K562 (cell line): ENCODE results near the gene HBB. TPM values are rescaled to one million over a fixed set of nuclear protein-coding genes. Genes with fewer than 3 reads are reported as not detected.

Experiments
- CC2D1A ChIP-seq: fragments of 450-650 bp; IDR thresholded peaks from 2 replicates; pipeline ENCODE4 v1.6.1; 2017; ENCODE audit warnings: mild to moderate bottlenecking
- KLF6 ChIP-seq: fragments of 250-450 bp; sonication (Bioruptor Pico); IDR thresholded peaks from 2 replicates; pipeline ENCODE4 v1.4.0; 2020; ENCODE audit warnings: mild to moderate bottlenecking, moderate library complexity, borderline replicate concordance
- LCOR ChIP-seq: sonication (generic); formaldehyde crosslinking; IDR thresholded peaks from 2 replicates; pipeline ENCODE4 v1.8.0; 2022; ENCODE audit warnings: mild to moderate bottlenecking, missing genetic modification reagents
- MECOM ChIP-seq: fragments of 250-450 bp; sonication (Bioruptor Pico); IDR thresholded peaks from 2 replicates; pipeline ENCODE4 v1.8.0; 2022; ENCODE audit warnings: inconsistent platforms
- NCOA1 ChIP-seq: fragments of 450-650 bp; IDR thresholded peaks from 2 replicates; pipeline ENCODE4 v1.6.1; 2016; ENCODE audit warnings: low read depth
- RBBP5 ChIP-seq: fragments of 200-600 bp; sonication (generic); IDR thresholded peaks from 2 replicates; pipeline ENCODE4 v1.6.1; 2012; ENCODE audit warnings: borderline replicate concordance, mild to moderate bottlenecking, low read length, control low read depth, inconsistent platforms; ENCODE audit not compliant: insufficient read depth, poor library complexity, severe bottlenecking
- SMAD3 ChIP-seq: fragments of 450-650 bp; formaldehyde crosslinking; conservative IDR thresholded peaks from 2 replicates; pipeline ENCODE4 v1.4.0; 2020; ENCODE audit warnings: mild to moderate bottlenecking
- SMARCB1 ChIP-seq: IDR thresholded peaks from 2 replicates; pipeline ENCODE4 v1.6.1; 2011; ENCODE audit warnings: improper control_type of control experiment, low read depth; ENCODE audit not compliant: insufficient read length
- SRSF9 ChIP-seq: fragments of 200-400 bp; formaldehyde crosslinking; IDR thresholded peaks from 2 replicates; pipeline ENCODE4 v1.6.1; 2017; ENCODE audit warnings: low read depth, low read length, borderline replicate concordance
- TEAD1 ChIP-seq, 2 experiments: fragments of 450-650 bp in 1 of 2; sonication (generic) in 1 of 2; formaldehyde crosslinking; IDR thresholded peaks; 2 replicates each; pipeline versions ENCODE4 v1.4.0 to v1.8.0; 2020 to 2022; ENCODE audit warnings: mild to moderate bottlenecking in 2 of 2, missing genetic modification reagents in 1 of 2
- ZNF551 ChIP-seq: fragments of 250-450 bp; sonication (Bioruptor Pico); IDR thresholded peaks from 2 replicates; pipeline ENCODE4 v1.5.0; 2021; ENCODE audit warnings: mild to moderate bottlenecking, moderate library complexity
- ZNF778 ChIP-seq: fragments of 450-650 bp; formaldehyde crosslinking; IDR thresholded peaks from 2 replicates; pipeline ENCODE4 v1.4.0; 2020; ENCODE audit warnings: mild to moderate bottlenecking, moderate library complexity
- polyA plus RNA-seq, 8 experiments: library from polyadenylated mRNA; depleted of rRNA in 4 of 8; stranded (reverse) in 5 of 8; unstranded in 3 of 8; fragments of >200 nt; fragmentation: Nextera tagmentation in 2 of 8; fragmentation: Illumina TruSeq in 1 of 8; extraction: Ambion mirVana in 2 of 8; extraction: Trizol in 1 of 8; gene quantifications; 2 replicates each; pipeline versions ENCODE4 v1.2.1 to v1.2.3, GENCODE V29; 2011 to 2014; ENCODE audit warnings: inconsistent platforms in 1 of 8, missing spikeins in 1 of 8
- total RNA-seq, 7 experiments: library from RNA; depleted of rRNA in 6 of 7; stranded (reverse); fragments of >200 nt in 6 of 7; fragmentation: Illumina TruSeq in 2 of 7; extraction: Trizol in 2 of 7; gene quantifications; 2 replicates each; pipeline versions ENCODE4 v1.2.1 to v1.2.3, GENCODE V29; 2011 to 2021; ENCODE audit warnings: low replicate concordance in 1 of 7
- TF ChIP-seq, protein P1 (sequence below), 3 experiments: fragments of 200-800 bp in 1 of 3; sonication (Bioruptor generic) in 1 of 3; sonication (generic) in 1 of 3; formaldehyde crosslinking in 1 of 3; IDR thresholded peaks; 2 replicates each; pipeline versions ENCODE4 v1.6.1 to v1.8.0; 2016 to 2022; ENCODE audit warnings: mild to moderate bottlenecking in 2 of 3, missing compliant biosample characterization in 2 of 3, missing genetic modification characterization in 2 of 3, missing genetic modification reagents in 1 of 3
- TF ChIP-seq, protein P2 (sequence below): fragments of 250-450 bp; sonication (Bioruptor Pico); IDR thresholded peaks from 2 replicates; pipeline ENCODE4 v1.4.0; 2020; ENCODE audit warnings: mild to moderate bottlenecking
- TF ChIP-seq, protein P3 (sequence below): fragments of 450-650 bp; IDR thresholded peaks from 2 replicates; pipeline ENCODE4 v1.6.1; 2016; ENCODE audit warnings: low read depth

HBB gene
- total and polyA plus RNA-seq, 9 of the 15 experiments (the other 6 are each of a cell fraction or from before 2014, with no cell fraction given): 0.33 to 3.4 (median 1.2) TPM; not detected in 2

DNA sequence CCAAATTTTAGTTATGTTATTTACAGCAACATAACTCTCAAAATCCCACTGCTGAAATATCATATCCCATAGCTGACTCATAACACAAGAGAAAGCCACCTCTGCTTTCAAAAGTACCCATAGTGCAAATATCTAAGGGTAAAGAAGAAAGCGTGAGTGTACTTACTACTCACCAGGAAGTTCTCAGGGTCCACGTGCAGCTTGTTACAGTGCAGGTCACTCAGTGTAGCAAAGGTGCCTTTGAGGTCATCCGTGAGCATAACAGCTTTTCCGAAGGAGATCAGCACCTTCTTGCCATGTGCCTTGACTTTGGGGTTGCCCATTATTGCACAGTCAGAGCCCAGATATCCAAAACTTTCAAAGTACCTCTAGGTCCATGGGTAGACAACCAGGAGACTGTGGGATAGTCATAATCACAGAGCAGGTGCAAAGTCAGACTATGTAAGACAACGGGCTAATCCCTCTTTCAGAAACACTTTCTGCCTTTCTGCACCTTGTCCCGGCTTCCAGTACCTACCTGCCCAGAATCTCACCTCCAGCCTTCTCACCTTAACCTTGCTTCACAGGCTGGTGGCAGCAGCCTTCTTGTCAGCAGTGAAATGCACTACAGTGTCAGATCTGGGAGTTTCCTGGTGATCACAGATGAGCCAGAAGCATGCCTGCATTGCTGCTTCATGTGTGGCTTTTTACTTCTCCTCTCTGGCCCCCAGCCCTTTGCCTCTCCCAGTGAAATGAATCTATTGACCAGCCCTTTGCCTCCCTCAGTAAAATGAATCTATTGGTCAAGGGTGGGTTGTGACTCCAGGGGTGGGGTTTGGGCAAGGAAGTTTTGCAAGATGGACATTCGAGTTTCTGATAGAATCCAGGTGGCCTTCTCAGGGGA lies 16.3 kb upstream of the HBB start (continued):
- TF ChIP-seq, protein P1, sequence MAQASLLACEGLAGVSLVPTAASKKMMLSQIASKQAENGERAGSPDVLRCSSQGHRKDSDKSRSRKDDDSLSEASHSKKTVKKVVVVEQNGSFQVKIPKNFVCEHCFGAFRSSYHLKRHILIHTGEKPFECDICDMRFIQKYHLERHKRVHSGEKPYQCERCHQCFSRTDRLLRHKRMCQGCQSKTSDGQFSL (CRISPR knock-in tag; IDR thresholded peaks at IDR 0.05): no peak
- TF ChIP-seq, protein P1 (tag; IDR thresholded peaks at IDR 0.05): no peak
- TF ChIP-seq, protein P2, sequence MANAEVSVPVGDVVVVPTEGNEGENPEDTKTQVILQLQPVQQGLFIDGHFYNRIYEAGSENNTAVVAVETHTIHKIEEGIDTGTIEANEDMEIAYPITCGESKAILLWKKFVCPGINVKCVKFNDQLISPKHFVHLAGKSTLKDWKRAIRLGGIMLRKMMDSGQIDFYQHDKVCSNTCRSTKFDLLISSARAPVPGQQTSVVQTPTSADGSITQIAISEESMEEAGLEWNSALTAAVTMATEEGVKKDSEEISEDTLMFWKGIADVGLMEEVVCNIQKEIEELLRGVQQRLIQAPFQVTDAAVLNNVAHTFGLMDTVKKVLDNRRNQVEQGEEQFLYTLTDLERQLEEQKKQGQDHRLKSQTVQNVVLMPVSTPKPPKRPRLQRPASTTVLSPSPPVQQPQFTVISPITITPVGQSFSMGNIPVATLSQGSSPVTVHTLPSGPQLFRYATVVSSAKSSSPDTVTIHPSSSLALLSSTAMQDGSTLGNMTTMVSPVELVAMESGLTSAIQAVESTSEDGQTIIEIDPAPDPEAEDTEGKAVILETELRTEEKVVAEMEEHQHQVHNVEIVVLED (CRISPR knock-in tag): no peak
- TF ChIP-seq SMAD3 (no peak), TEAD1 (CRISPR knock-in tag; IDR thresholded peaks at IDR 0.05) (peak in 1 of 2 experiments; percentile 42; a peak in 1 of 4 replicates), LCOR (CRISPR knock-in tag) (0 out of 2 replicates have a peak, but pooled peaks have one; percentile 29), MECOM (CRISPR knock-in tag) (0 out of 2 replicates have a peak, but pooled peaks have one; percentile 31), SRSF9 (no peak), ZNF551 (CRISPR knock-in tag) (no peak), KLF6 (CRISPR knock-in tag) (no peak), CC2D1A (no peak), SMARCB1 (no peak), NCOA1 (no peak), ZNF778 (CRISPR knock-in tag) (no peak), RBBP5 (no peak)
- TF ChIP-seq, protein P3, sequence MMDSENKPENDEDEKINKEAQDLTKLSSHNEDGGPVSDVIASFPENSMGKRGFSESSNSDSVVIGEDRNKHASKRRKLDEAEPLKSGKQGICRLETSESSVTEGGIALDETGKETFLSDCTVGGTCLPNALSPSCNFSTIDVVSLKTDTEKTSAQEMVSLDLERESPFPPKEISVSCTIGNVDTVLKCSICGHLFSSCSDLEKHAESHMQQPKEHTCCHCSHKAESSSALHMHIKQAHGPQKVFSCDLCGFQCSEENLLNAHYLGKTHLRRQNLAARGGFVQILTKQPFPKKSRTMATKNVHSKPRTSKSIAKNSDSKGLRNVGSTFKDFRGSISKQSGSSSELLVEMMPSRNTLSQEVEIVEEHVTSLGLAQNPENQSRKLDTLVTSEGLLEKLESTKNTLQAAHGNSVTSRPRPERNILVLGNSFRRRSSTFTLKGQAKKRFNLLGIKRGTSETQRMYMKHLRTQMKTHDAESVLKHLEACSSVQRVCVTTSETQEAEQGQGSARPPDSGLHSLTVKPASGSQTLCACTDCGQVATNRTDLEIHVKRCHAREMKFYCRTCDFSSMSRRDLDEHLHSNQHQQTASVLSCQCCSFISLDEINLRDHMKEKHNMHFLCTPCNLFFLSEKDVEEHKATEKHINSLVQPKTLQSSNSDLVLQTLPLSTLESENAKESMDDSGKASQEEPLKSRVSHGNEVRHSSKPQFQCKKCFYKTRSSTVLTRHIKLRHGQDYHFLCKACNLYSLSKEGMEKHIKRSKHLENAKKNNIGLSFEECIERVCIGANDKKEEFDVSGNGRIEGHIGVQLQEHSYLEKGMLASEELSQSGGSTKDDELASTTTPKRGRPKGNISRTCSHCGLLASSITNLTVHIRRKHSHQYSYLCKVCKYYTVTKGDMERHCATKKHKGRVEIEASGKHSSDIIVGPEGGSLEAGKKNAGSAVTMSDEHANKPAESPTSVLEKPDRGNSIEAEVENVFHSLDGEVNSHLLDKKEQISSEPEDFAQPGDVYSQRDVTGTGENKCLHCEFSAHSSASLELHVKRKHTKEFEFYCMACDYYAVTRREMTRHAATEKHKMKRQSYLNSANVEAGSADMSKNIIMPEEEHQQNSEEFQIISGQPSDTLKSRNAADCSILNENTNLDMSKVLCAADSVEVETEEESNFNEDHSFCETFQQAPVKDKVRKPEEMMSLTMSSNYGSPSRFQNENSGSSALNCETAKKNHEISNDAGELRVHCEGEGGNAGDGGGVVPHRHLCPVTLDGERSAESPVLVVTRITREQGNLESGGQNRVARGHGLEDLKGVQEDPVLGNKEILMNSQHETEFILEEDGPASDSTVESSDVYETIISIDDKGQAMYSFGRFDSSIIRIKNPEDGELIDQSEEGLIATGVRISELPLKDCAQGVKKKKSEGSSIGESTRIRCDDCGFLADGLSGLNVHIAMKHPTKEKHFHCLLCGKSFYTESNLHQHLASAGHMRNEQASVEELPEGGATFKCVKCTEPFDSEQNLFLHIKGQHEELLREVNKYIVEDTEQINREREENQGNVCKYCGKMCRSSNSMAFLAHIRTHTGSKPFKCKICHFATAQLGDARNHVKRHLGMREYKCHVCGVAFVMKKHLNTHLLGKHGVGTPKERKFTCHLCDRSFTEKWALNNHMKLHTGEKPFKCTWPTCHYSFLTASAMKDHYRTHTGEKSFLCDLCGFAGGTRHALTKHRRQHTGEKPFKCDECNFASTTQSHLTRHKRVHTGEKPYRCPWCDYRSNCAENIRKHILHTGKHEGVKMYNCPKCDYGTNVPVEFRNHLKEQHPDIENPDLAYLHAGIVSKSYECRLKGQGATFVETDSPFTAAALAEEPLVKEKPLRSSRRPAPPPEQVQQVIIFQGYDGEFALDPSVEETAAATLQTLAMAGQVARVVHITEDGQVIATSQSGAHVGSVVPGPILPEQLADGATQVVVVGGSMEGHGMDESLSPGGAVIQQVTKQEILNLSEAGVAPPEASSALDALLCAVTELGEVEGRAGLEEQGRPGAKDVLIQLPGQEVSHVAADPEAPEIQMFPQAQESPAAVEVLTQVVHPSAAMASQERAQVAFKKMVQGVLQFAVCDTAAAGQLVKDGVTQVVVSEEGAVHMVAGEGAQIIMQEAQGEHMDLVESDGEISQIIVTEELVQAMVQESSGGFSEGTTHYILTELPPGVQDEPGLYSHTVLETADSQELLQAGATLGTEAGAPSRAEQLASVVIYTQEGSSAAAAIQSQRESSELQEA: no peak
